Mammary epithelial cell (primary cell): Measurements from ENCODE around the gene KCNQ1.

Experiments used
- CTCF ChIP-seq, 2 donors: IDR thresholded peaks in 1 of 2; conservative IDR thresholded peaks in 1 of 2; 2 replicates each; pipeline ENCODE4 v1.5.1; 2011 to 2012; ENCODE audit warnings: inconsistent platforms in 2 of 2, low read length in 2 of 2, mild to moderate bottlenecking in 2 of 2, control low read depth in 1 of 2, low read depth in 1 of 2; ENCODE audit not compliant: insufficient read depth in 1 of 2; ENCODE audit errors: extremely low read depth in 1 of 2
- EZH2 ChIP-seq: IDR thresholded peaks from 2 replicates; pipeline ENCODE4 v1.6.1; 2012; ENCODE audit warnings: low read length, inconsistent platforms, borderline replicate concordance

GRCh38 chr11:2530855-2531200 lies 86.0 kb downstream of the KCNQ1 start:
- TF ChIP-seq CTCF (conservative IDR thresholded peaks at IDR 0.05 in 1 of 2, IDR thresholded peaks at IDR 0.05 in 1 of 2; ENCODE audit: extremely low read depth in 1 of 2, insufficient read depth in 1 of 2, low read depth in 1 of 2, low read length in 2 of 2) (no peak), EZH2 (no peak)
